NCI-H1694 (cell line): ENCODE results near the gene LRRC3C.
"Not testable (repeated sequence)": the region's sequence is repeated elsewhere in the genome, so short reads cannot be mapped to it uniquely, and the experiment has no call there.

Experiments used
- DNase-seq: peaks from one replicate; lab custom pipeline; 2025; lab: John Stamatoyannopoulos, UW

The LRRC3C gene

GRCh38 chr17:39927101-39927928, at the start of gene LRRC3C, which contains the start of gene ORMDL3:
Gene LRRC3C (plus strand): TSS chr17:39927732. CDS start chr17:39941524, 13,792 bp downstream.
Gene ORMDL3 (minus strand): TSS chr17:39927601. CDS start chr17:39924203, 3,398 bp downstream.
- peak; percentile 63 for DNase-seq

- not testable (repeated sequence) for DNase-seq
These were observed 41.4 kb upstream of the LRRC3C start for GRCh38 chr17:39886102-39886501.

GRCh38 chr17:39887078-39887477, 40.5 kb upstream of the LRRC3C start:
- DNase-seq, result no peak

GRCh38 chr17:39889200-39889599, 38.3 kb upstream of the LRRC3C start:
- no peak for DNase-seq

- DNase-seq, result no peak
These were observed 32.7 kb upstream of the LRRC3C start for GRCh38 chr17:39894681-39895376.

- DNase-seq, result no peak
These were observed 29.4 kb upstream of the LRRC3C start for GRCh38 chr17:39898088-39898487.

- no peak for DNase-seq
These were observed 28.3 kb upstream of the LRRC3C start for GRCh38 chr17:39899215-39899614.

- not testable (repeated sequence) for DNase-seq
These were observed 25.5 kb upstream of the LRRC3C start for GRCh38 chr17:39902027-39902426.

- DNase-seq, result no peak
These were observed 24.2 kb upstream of the LRRC3C start for GRCh38 chr17:39903158-39903884.

GRCh38 chr17:39904990-39905288, 22.6 kb upstream of the LRRC3C start:
- DNase-seq, result no peak

- DNase-seq, result no peak
These were observed 18.7 kb upstream of the LRRC3C start for GRCh38 chr17:39908789-39909352.

- no peak for DNase-seq
These were observed 13.5 kb upstream of the LRRC3C start for GRCh38 chr17:39913989-39914388.

- DNase-seq, result no peak
These were observed 12.0 kb upstream of the LRRC3C start for GRCh38 chr17:39915559-39915958.

- DNase-seq, result no peak
These were observed 10.6 kb upstream of the LRRC3C start for GRCh38 chr17:39916918-39917317.

- no peak for DNase-seq
These were observed 8.3 kb upstream of the LRRC3C start for GRCh38 chr17:39919087-39919683.

GRCh38 chr17:39920218-39921210, 7.0 kb upstream of the LRRC3C start:
- DNase-seq, result no peak

- DNase-seq, result no peak
These were observed 6.2 kb upstream of the LRRC3C start for GRCh38 chr17:39921323-39921722.

- no peak for DNase-seq
These were observed 5.5 kb upstream of the LRRC3C start for GRCh38 chr17:39922006-39922405.

- DNase-seq, result no peak
These were observed 4.3 kb upstream of the LRRC3C start for GRCh38 chr17:39923230-39923629.

- DNase-seq, result no peak
These were observed 3.5 kb upstream of the LRRC3C start for GRCh38 chr17:39923836-39924690.
